CD4-positive, alpha-beta T cell treated with Interleukin-10 for 1 hour (primary cell): Measurements from ENCODE around the gene JMJD8.

Source experiments
- DNase-seq: peaks from one replicate; pipeline ENCODE4 v3.0.0-alpha.2; 2020

Gene JMJD8

GRCh38 chr16:684071-684794 lies at the start of gene JMJD8:
JMJD8 (minus strand) TSS chr16:684334; CDS start chr16:684319, 15 bp downstream.
- DNase-seq = peak; percentile 98

- DNase-seq = no peak
Observed at GRCh38 chr16:733382-734207, 49.5 kb upstream of the JMJD8 start.

DNA sequence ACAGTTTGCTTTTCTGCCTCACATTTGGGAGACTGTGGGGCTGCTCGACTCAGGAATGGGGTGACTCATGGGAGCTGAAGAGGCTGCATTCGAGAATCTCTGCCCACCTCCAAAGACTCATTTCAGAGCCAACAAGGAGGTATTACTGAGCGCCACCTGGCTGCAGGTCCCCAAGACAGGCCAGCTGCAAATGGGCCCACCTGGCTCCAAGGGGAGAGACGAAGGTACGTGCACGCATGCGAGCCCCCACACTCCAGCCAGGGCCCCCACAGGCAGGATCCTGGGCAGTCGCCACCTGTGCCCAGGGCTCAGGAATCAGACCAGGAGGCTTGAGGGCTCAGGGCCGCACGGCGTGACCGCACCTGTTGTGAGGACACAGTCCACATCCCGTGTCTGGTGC lies 48.8 kb upstream of the JMJD8 start:
- DNase-seq = no peak

DNA sequence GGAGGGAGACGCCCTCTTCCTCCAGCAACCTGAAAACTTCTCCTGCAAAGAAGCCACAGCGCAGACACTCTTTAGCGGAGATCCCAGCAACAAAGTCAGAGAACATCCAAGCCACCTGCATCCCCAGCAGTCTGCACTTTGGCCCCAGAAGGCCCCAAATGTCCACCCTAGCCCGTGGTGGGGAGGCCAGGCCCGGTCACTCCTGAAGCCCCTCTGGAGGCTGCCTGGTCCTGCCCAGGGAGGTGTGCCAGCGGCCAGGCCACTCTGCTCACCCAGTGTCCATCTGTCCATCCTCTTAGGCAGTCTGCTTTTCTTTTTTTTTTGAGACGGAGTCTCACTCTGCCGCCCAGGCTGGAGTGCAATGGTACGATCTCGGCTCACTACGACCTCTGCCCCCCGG lies 48.2 kb upstream of the JMJD8 start:
- DNase-seq = no peak

- no peak for DNase-seq
Observed at GRCh38 chr16:730666-731509, 46.8 kb upstream of the JMJD8 start.

DNA sequence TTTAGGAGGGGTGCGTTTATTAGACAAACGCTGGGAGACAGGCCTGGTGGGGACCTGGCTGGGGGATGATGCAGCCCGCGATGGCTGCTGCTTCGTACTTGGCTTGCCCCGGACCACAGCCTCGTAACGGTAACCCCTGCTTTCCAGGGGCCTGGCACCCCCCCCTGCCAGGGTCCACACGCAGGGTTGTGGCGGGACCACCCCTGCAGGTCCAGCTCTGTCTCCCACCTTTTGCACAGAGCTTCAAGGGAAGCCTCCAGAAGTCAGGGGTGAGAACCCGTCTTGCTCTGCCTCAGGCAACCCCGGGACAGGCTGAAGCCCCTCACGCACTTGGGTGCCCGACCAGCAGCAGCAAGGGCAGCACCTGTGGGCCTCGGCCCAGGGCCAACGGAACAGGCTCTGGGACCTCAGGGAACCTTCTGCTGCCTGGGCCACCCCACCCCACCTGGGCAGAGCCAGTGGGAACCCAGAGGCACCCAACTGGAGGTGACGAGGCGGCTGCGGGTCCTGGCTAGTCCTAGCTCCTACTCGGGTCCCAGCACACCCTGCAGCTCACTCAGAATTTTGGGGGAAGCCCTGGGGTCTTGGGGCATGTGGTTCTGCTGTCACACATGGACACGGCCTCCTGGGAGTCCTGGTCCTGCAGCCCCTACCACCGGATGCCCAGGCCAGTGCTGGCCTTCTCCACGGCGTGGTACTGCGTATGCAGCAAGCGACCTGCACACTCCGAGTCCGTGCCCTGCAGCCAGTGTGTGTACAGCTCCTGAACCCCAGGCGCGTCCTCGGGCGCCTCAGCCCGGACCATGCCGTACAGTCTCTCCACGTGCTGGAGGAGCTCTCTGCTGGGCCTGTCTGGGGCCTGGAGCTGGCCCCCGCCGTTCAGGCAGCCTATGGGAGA lies 45.9 kb upstream of the JMJD8 start:
- no peak for DNase-seq

GRCh38 chr16:728890-729744 lies 45.0 kb upstream of the JMJD8 start:
- DNase-seq = no peak

GRCh38 chr16:728131-728889 lies 44.2 kb upstream of the JMJD8 start:
- peak; percentile 75 for DNase-seq

- no peak for DNase-seq
Observed at GRCh38 chr16:727291-727977, 43.3 kb upstream of the JMJD8 start.

- DNase-seq = peak; percentile 74
Observed at GRCh38 chr16:726438-727290, 42.5 kb upstream of the JMJD8 start, which contains the start of the genes CCDC78 and HAGHL. CCDC78 (minus strand) TSS chr16:726443; CDS start chr16:726367, 76 bp downstream. HAGHL (plus strand) TSS chr16:727106; CDS start chr16:727510, 404 bp downstream.

- DNase-seq = no peak
Observed at GRCh38 chr16:726188-726437, 42.0 kb upstream of the JMJD8 start.

GRCh38 chr16:725463-726187 lies 41.5 kb upstream of the JMJD8 start:
- DNase-seq = no peak

- no peak for DNase-seq
Observed at GRCh38 chr16:725041-725376, 40.9 kb upstream of the JMJD8 start.

- DNase-seq = no peak
Observed at GRCh38 chr16:724188-725040, 40.3 kb upstream of the JMJD8 start.

- no peak for DNase-seq
Observed at GRCh38 chr16:723695-724094, 39.6 kb upstream of the JMJD8 start.

GRCh38 chr16:722835-723633 lies 38.9 kb upstream of the JMJD8 start:
- DNase-seq = no peak
